ENCODE results near the gene SORL1.

The SORL1 gene

GRCh38 chr11:121652971-121653370, 200.9 kb downstream of the SORL1 start:
- no peak overlapping the region for H3K4me3 ChIP-seq (ENCODE audit: low read depth, low read length, poor library complexity, severe bottlenecking)
- no peak overlapping the region for H3K27ac ChIP-seq (ENCODE audit: low read depth, low read length, poor library complexity, severe bottlenecking)
- TF ChIP-seq EZH2 (IDR thresholded peaks at IDR 0.05; ENCODE audit: borderline replicate concordance, low read length) (no peak), CTCF (IDR thresholded peaks at IDR 0.05; ENCODE audit: low read length) (peak; percentile 33; the same call in 1 of the 2 replicates)
- H2AFZ ChIP-seq (ENCODE audit: low read length) = no peak overlapping the region
- H3K4me2 ChIP-seq (ENCODE audit: low read length) = no peak overlapping the region
- no peaks in the 10 kb centered on the region for H3K9me2 ChIP-seq (ENCODE audit: low read depth, low read length)
- H3K79me2 ChIP-seq (ENCODE audit: insufficient read depth, low read length) = no peaks in the 10 kb centered on the region
- no peaks in the 10 kb centered on the region for H3K9me3 ChIP-seq (ENCODE audit: low read length)
- no peaks in the 10 kb centered on the region for H3F3A ChIP-seq (ENCODE audit: insufficient read depth, low read length)
- no peaks in the 10 kb centered on the region for H3K27me3 ChIP-seq (ENCODE audit: insufficient read depth, low read length)
- H4K20me1 ChIP-seq (ENCODE audit: insufficient read depth, low read length) = no peaks in the 10 kb centered on the region
- H3K36me3 ChIP-seq (ENCODE audit: insufficient read depth, low read length) = no peaks in the 10 kb centered on the region
- H3K4me1 ChIP-seq (ENCODE audit: insufficient read depth, low read length, severe bottlenecking) = peaks cover 12% of the 10 kb centered on the region
- no peak overlapping the region for H3K9ac ChIP-seq (ENCODE audit: low read length)

GRCh38 chr11:121654259-121654842, 202.2 kb downstream of the SORL1 start:
- no peak for TF ChIP-seq CTCF (IDR thresholded peaks at IDR 0.05; ENCODE audit: low read length)
- TF ChIP-seq EZH2 (IDR thresholded peaks at IDR 0.05; ENCODE audit: borderline replicate concordance, low read length) = no peak
- Histone ChIP-seq H3K9me2 (ENCODE audit: low read depth, low read length) (no peaks in the 10 kb centered on the region), H3K79me2 (ENCODE audit: insufficient read depth, low read length) (no peaks in the 10 kb centered on the region), H3K4me3 (ENCODE audit: low read depth, low read length, poor library complexity, severe bottlenecking) (no peak overlapping the region), H3K4me1 (ENCODE audit: insufficient read depth, low read length, severe bottlenecking) (peaks cover 12% of the 10 kb centered on the region), H3K9me3 (ENCODE audit: low read length) (no peaks in the 10 kb centered on the region), H3K9ac (ENCODE audit: low read length) (no peak overlapping the region), H4K20me1 (ENCODE audit: insufficient read depth, low read length) (no peaks in the 10 kb centered on the region), H2AFZ (ENCODE audit: low read length) (no peak overlapping the region), H3K4me2 (ENCODE audit: low read length) (no peak overlapping the region), H3K27me3 (ENCODE audit: insufficient read depth, low read length) (no peaks in the 10 kb centered on the region), H3K27ac (ENCODE audit: low read depth, low read length, poor library complexity, severe bottlenecking) (no peak overlapping the region), H3F3A (ENCODE audit: insufficient read depth, low read length) (no peaks in the 10 kb centered on the region), H3K36me3 (ENCODE audit: insufficient read depth, low read length) (no peaks in the 10 kb centered on the region)

- Histone ChIP-seq H3K27ac (ENCODE audit: low read depth, low read length, poor library complexity, severe bottlenecking) (no peak overlapping the region), H3K36me3 (ENCODE audit: insufficient read depth, low read length) (no peaks in the 10 kb centered on the region), H3F3A (ENCODE audit: insufficient read depth, low read length) (no peaks in the 10 kb centered on the region), H3K27me3 (ENCODE audit: insufficient read depth, low read length) (no peaks in the 10 kb centered on the region), H3K4me3 (ENCODE audit: low read depth, low read length, poor library complexity, severe bottlenecking) (peak overlapping the region; percentile 56), H2AFZ (ENCODE audit: low read length) (no peak overlapping the region), H3K9me2 (ENCODE audit: low read depth, low read length) (no peaks in the 10 kb centered on the region), H3K9ac (ENCODE audit: low read length) (no peak overlapping the region; the same call in 1 of the 2 replicates), H4K20me1 (ENCODE audit: insufficient read depth, low read length) (no peaks in the 10 kb centered on the region), H3K9me3 (ENCODE audit: low read length) (no peaks in the 10 kb centered on the region), H3K79me2 (ENCODE audit: insufficient read depth, low read length) (no peaks in the 10 kb centered on the region), H3K4me1 (ENCODE audit: insufficient read depth, low read length, severe bottlenecking) (peaks cover 12% of the 10 kb centered on the region), H3K4me2 (ENCODE audit: low read length) (peak overlapping the region; percentile 94)
- TF ChIP-seq EZH2 (IDR thresholded peaks at IDR 0.05; ENCODE audit: borderline replicate concordance, low read length) = no peak
- TF ChIP-seq CTCF (IDR thresholded peaks at IDR 0.05; ENCODE audit: low read length) = no peak
Observed at GRCh38 chr11:121654843-121655536, 202.9 kb downstream of the SORL1 start.
